ENCODE results near the gene IL36B.

IL36B gene

DNA sequence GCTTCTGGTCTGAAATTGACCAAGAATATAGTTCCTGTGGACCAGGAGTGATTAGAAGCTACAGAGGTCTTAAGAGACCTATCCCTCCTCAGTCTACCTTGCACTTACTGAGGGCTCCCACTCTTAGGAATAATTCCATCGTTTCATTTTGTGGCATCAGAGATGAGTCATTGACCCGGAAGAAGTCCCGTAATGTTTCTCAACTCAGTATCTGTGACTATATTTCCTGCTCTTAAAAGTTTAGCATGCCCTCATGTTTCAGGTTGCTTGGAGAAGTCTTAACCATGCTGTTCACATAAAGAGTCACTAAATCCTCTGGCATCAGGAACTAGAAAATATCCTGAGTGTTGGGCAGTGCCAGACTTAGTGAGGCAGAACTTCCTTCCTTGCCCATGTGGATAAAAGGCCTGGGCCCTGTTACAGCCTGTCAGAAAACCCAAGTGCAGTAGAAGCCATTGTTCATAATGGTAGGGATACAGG, 47.6 kb downstream of the IL36B start, which contains the start of gene IL36A:
Gene IL36A, plus strand, starts transcription at position 430 of the 480 bp plus-strand sequence. CDS start 413 bp downstream, outside the sequence.
- DNase-seq: no peak

DNA sequence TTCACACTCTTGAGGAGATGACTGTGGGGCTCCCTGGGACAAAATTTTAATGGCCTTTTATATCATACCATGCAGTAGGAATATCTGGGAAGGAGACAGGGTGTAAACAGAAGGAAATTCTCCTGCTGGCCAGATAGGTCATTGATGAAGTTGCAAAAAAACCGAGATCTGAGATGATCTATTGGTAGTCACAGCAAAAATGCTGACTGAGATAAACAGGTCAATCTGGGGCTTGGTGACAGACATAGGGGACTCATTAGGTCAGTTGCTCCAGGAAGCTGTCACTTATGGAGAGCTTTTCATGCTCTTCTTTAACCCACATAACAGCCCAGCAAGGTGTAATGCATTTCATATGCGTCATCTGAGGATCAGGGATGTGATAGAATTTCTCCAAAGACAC, 50.0 kb downstream of the IL36B start:
- DNase-seq: no peak

DNA sequence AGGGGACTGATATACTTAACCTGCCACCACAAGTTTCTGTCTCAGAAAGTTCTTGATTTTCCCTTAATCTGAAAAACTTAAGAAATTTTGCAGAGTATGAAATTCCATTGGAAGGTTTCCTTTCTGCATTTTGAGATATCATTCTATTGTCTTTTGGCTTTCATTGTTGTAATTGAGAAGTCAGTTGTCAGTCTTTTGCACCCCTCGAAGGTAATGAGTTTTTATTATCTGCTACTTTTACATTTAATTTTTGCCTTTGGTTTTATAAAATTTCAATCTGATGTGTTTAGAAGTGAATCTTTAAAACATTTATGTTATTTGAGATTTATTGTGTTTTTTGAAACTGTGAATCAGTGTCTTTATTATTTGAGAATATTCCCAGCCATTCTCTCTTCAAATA, 52.2 kb downstream of the IL36B start:
- DNase-seq: no peak

DNA sequence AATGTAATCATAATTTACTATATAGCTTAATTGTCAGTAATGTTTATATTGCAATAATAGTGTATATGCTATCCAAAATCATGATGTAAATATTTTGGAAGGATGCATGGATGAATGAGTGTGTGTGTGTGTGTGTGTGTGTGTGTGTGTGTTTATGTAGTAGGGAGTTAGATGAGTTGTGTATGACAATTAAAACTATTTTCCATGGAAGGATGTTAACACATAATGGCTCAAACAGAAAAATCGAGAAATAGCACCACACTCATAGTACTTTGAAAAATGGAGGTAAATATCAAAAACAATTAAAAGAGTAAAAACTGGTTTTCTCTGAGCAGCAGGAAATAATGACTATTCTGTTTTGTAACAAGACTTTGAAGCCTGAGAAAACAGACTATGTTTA, 55.5 kb downstream of the IL36B start:
- no peak for DNase-seq

DNA sequence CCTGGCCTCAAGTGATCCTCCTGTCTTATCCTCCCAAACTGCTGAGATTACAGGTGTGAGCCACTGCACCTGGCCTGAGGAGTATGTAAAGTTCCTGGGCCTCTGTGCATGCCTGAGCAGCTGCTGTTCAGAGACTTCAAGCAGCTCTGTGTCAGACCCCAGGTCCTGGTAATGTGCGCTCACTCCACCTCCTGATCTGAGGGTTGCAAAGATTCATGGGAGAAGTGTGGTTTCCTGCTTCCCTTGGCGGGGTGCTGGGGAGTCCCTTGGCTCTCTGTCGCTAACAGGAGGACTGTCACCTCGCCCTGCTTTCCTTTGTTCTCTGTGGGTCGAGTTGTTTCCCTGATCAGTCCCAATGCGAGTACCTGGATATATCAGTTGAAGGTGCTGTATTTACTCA, 56.0 kb downstream of the IL36B start:
- DNase-seq: no peak

DNA sequence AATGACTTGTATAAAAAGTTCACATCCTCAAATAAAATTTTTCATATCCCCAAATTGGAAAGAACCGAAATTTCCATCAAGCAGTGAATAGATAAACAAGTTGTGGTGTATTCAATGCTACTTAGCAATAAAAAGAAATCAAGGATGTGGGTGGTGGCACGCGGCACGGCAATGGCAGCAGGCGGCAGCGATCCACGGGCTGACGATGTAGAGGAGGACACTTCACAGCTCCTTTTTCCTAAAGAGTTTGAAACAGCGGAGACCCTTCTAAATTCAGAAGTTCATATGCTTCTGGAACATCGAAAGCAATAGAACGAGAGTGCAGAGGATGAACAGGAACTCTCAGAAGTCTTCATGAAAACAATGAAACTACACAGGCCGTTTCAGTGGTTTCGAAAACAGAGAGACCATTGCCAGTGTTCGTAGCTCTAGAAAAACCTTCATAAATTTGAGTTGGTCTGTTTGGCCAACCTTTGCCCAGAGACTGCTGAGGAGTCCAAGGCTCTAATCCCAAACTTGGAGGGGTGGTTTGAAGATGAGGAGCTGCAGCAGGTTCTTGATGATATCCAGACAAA, 57.2 kb downstream of the IL36B start:
- no peak for DNase-seq

DNA sequence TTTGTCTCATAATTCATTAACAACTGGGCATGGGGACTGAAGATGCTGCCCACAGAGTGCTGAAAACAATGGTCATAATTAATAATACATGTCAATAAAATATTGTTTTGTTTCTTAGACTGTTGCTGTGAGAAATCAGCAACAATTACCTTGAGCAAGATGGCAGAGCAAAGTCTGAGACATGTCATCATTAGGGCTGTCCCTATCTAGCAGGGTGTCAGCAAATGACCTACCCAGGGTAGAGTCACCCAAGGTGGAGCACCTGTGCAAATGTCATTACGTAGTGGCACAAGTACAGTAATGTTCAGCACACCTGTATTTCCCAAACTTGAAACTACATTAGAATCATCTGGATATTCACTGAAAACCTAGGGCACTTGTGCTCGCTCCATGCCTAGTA, 58.0 kb downstream of the IL36B start:
- DNase-seq: no peak

DNA sequence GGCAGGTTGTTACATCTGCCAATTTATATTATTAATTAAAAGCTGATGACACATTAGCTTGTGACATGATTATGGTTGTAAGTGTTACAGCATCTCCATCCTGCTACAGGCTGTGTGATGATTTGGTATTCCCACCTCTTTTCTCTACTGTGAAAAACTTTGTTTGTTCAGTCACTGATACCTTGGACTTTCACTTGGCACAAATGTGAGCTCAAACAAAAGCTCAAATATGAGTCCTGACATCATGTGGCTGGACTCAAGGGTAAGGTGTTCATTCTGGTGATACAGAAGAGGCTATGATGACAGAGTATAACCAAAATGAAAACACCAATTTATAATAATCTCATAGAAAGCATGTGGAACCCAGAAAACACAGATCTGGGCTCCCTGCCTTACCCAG, 58.8 kb downstream of the IL36B start:
- no peak for DNase-seq

DNA sequence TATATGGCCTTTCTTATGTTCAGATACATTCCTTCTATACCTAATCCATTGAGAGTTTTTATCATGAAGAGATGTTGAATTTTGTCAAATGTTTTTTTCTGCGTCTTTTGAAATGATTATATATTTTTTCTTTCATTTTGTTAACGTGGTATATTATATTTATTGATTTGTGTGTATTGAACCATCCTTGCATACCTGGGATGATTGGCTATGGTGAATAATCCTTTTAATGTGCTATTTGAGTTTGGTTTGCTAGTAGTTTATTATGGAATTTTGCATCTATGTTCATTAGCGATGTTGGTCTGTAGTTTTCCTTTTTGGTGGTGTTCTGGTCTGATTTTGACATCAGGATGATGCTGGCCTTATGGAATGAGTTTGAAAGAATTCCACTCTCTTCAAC, 63.1 kb downstream of the IL36B start:
- no peak for DNase-seq

DNA sequence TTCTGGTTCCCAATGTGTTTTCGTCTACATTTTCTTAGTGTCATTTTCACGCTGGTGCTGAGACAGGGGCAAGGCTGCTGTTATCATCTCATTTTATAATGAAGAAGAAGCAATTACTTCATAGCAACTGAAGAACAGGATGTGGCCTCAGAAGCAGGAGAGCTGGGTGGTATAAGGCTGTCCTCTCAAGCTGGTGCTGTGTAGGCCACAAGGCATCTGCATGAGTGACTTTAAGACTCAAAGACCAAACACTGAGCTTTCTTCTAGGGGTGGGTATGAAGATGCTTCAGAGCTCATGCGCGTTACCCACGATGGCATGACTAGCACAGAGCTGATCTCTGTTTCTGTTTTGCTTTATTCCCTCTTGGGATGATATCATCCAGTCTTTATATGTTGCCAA, 67.6 kb downstream of the IL36B start:
- no peak for DNase-seq

DNA sequence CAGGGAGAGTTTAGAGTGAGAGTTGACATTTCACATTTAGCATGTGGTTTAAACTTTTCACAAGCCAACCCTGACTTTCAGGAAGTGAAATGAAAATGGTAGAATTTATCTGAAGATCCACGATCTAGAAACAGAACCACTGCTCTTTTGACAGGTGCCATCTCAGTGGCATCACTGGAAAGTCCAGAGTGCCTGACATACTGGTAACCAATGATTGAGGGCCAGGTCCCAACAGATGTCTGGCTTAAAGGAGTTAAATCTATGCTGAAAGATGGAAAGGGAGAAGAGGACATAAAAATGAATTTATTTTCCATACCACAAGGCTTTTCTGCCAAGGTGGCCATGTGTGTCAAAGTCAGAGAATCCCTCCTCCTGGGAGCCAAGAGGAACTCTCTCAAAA, 72.1 kb downstream of the IL36B start:
- no peak for DNase-seq

DNA sequence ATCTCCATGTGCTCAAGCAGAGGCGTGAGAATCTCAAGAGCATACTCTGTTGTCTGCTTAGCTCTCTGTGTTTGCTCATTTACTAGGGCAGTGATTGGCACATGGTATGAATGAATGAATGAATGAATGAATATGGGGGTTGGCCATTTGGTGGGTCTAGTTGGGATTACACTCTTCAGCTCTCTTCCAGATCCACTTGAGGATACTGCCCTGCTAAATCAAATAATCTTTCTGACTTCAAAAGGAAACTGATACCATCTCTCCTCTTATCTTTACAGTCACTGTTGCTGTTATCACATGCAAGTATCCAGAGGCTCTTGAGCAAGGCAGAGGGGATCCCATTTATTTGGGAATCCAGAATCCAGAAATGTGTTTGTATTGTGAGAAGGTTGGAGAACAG, 72.9 kb downstream of the IL36B start:
- DNase-seq: no peak

DNA sequence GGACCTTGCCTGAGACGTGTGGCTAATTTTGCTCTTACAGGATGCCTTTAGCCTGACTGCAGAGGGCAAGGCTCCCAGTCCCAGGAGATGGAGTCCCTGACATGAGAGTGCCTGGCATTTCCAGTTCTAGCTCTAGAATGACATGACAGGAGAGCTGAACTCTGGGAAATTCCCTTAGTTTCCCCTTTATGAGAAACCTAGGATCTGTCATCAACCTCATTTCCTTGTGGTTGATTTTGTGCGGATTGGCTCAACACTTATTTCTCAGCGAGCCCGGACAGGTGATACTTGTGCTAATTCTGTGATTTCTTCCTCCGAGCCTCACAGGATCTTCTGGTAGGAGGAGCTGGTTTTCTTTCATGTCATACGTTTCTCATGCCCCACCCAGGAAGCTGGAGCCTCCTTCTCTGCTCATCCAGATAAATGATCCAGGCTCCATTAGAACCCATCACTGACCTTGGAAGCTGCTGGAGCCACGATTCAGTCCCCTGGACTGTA, 75.1 kb downstream of the IL36B start, which contains the start of gene IL36G:
Gene IL36G, plus strand, starts transcription at position 448 of the 498 bp plus-strand sequence. CDS start 633 bp downstream, outside the sequence.
- no peak for DNase-seq
